Left lobe of liver (tissue), 2 donors: ENCODE results near the gene MLST8. TPM values are rescaled to one million over a fixed set of nuclear protein-coding genes. Genes with fewer than 3 reads are reported as not detected.
"Not testable (repeated sequence)": the region's sequence is repeated elsewhere in the genome, so short reads cannot be mapped to it uniquely, and the experiment has no call there.

Source experiments
- ATAC-seq: fragments of 200-7000 bp; cut with Tn5 transposase; one replicate; pipeline ENCODE4 v1.9.1; 2020; ENCODE audit warnings: mild to moderate bottlenecking, moderate library complexity
- DNase-seq: peaks from one replicate; pipeline ENCODE4 v3.0.0-alpha.2; 2020; ENCODE audit warnings: low spot score
- total RNA-seq: library from RNA; stranded (reverse); gene quantifications from one replicate; pipeline ENCODE4 v1.2.1, GENCODE V29; 2021
- donor health status: DM: no; HTN: no; CAD: no; lungs with moderate emphysema.
- donor health status: DM: no; HTN: yes; CAD: no.

The MLST8 gene
- total RNA-seq, 1 donor from 2014 or later, result 16.9 TPM

DNA sequence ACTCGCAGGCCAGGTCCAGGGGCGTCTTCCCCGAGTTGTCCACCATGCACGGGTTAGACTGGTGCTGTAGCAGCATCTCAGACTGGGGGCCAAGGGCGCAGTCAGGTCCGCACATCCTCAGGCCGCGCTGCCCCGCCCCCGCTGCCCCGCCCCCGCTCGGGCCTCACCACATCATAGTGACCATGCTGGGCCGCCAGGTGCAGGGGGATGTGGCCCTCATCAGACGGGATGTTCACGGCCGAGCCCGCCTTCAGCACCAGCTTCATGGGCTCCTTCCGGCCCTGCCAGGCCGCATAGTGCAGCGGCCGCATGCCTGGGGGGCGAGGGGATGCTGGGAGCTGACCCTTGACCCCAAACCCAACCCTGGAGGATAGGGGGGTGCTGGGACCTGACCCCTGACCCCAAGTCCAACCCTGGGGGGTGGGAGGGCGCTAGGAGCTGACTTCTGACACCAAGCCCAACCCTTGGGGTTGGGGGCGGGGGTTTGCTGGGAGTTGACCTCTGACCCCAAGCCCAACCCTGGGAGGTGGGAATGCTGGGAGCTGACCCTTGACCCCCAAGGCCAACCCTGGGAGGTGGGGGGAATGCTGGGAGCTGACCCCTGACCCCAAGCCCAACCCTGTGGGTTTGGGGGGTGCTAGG is 15.9 kb upstream of the MLST8 start:
- ATAC-seq (no peak), DNase-seq (no peak)

- no peak for ATAC-seq
- no peak for DNase-seq
These were observed 15.1 kb upstream of the MLST8 start for GRCh38 chr16:2190002-2190658.

- DNase-seq, result no peak
- ATAC-seq, result no peak
These were observed 14.4 kb upstream of the MLST8 start for GRCh38 chr16:2190659-2191445.

GRCh38 chr16:2191446-2191706 is 13.9 kb upstream of the MLST8 start:
- ATAC-seq, result no peak
- DNase-seq, result no peak

GRCh38 chr16:2194166-2194834 is 11.0 kb upstream of the MLST8 start:
- no peak for DNase-seq
- no peak for ATAC-seq

- DNase-seq (no peak), ATAC-seq (peak; percentile 93)
These were observed 10.4 kb upstream of the MLST8 start for GRCh38 chr16:2194852-2195321.

DNA sequence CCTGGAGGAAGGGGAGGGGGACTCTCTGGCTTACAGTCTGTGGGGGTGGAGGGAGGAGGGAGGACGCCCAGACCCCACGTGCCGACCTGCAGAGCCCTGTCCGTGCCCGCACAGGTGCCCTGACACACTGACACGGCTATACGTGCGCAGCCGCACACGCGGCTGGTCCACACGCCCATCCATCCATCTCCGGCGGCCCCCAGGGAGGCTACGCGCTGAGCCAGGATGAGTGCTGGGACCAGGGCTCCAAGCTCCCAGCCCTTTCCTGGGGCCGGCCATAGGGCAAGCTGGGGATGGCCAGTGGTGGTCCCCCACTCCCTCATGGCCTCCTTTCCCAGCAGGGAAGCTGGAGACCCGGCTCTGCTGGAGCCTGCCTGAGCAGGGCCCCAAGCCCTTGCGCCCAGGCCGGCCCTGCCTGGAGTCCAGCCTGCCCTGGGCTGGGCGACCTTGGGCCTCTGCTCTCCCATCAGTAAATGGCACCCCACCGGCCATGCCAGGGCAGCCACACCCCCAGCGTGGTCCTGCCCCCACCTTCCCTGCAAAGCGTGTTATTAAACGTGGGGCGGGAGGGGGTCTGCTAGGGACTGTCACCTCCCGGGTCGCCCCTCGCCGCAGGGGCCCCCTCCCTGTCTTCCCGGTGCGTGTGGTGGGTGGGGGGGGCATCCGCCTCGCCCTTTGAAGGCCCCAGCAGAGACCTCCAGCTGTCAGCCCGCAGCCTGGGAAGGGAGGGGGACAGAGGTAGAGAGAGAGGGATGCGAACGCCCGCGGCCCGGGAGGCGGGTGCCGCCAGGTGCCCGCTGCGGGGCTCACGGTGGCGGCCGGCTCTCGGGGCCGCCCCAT is 9.7 kb upstream of the MLST8 start:
- ATAC-seq (peak; percentile 14), DNase-seq (no peak)

- DNase-seq (no peak), ATAC-seq (peak; percentile 19)
These were observed 8.9 kb upstream of the MLST8 start, which contains the start of gene CASKIN1 for GRCh38 chr16:2196162-2196980. Gene CASKIN1 (minus strand): TSS chr16:2196605. CDS start chr16:2196432, 173 bp downstream.

GRCh38 chr16:2196981-2197511 is 8.2 kb upstream of the MLST8 start:
- ATAC-seq (no peak), DNase-seq (no peak)

DNA sequence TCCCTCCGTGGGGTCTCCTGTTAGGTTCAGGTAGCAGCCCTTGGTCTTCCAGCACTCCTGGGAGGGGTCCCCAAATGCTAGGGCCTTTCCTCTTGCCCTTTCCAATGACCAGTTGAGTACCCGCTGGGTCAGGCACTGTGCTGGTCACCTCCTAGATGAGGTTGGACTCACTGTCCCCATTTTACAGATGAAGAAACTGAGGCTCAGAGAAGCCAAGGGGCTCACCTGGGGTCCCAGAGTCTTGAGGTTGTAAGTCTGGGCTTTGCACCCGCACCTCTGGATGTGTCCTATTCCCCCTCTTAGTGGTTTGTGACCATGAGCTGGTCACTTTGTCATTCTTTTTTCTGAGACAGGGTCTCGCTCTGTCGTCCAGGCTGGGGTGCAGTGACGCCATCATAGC is 7.5 kb upstream of the MLST8 start:
- ATAC-seq, result no peak
- no peak for DNase-seq

GRCh38 chr16:2198283-2198682 is 7.0 kb upstream of the MLST8 start:
- ATAC-seq (no peak), DNase-seq (no peak)

GRCh38 chr16:2199095-2199494 is 6.2 kb upstream of the MLST8 start:
- ATAC-seq, result no peak

DNA sequence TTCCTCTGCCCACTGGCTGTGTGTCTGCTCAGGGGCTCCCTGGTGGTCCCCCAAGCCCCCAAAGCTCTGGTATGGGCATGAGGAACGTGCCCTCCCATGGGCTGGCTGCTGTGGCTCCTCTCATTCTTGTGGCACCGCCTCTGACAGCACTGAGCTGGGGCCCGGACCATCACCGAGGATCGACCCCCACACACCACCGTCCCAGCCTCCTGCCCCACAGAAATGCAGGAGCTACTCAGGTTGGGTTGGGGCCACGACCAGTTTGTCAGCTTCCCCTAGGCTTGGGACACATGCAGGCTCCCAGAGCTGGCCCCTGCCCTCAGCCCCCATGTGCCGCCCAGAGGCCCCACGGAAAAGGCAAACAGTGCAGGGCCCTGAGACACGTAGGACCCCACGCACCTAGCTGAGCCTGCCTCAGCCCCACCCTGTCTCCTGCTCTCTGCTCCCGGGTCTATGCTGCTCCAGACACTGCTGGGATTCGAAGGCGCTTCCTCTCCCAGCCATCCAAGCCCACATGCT is 5.6 kb upstream of the MLST8 start:
- ATAC-seq (no peak), DNase-seq (no peak)

More at GRCh38 chr16:2199095-2199494, 6.2 kb upstream of the MLST8 start:
- DNase-seq, result no peak

GRCh38 chr16:2200313-2200712 is 4.9 kb upstream of the MLST8 start:
- DNase-seq (no peak), ATAC-seq (no peak)

GRCh38 chr16:2203119-2203688 is 2.0 kb upstream of the MLST8 start:
- not testable (repeated sequence) for DNase-seq, ATAC-seq

- ATAC-seq (no peak), DNase-seq (no peak)
These were observed 694 bp upstream of the MLST8 start for GRCh38 chr16:2204416-2205103.

GRCh38 chr16:2205967-2206313 is 686 bp downstream of the MLST8 start:
- peak; percentile 25 for ATAC-seq
- no peak for DNase-seq

GRCh38 chr16:2206420-2206779 is 1.1 kb downstream of the MLST8 start:
- no peak for DNase-seq
- ATAC-seq, result no peak
